ENCODE measurements around the gene CHD6.

Gene CHD6

DNA sequence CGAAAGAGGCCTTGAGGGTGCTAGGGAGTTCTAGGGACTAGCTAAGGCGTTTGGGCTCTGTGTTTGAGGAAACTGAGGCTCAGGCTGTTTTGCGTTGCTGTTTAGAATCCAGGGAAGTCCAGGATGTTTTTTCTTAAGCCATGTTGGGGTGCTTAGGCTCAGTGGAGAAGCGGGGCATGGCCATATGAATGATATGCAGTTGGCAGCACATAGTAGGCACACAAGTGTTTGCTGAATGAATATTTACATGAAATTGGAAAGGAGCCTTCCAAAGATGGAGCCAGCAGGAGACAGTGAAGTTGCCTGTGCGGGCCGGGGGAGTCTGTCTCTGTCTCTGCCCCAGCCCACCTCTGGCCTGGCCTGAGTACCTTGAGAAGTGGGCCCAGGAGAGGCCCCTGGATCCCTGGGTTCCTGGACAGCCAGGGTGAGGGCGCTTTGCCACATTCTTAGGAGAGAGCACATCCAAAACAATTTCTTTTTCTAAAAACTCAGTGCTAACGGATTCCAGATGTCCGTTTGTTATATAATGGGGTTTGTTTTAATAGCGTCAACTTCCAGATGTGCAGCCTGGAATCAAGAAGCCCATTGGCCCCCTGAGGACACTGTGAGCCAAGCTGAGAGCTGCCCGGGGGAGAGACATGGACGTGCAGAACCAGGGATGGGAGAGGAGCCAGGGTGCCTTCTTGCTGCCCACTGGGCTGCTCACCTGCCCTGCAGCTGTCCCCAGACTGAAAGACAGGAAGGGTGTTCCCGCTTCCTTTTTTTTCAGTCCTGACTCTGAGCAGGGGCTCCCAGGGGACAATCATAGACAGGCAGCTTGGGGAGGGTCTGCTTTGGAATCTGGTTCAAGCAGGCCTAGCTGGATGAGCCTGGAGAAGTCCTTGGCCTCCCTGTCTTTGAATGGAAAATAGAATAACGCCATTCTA, 231.4 kb downstream of the CHD6 start:
- no peak overlapping the region for H2BK5ac ChIP-seq (ENCODE audit: low read depth, low read length, poor library complexity, severe bottlenecking)
- H3K27me3 ChIP-seq (ENCODE audit: control insufficient read depth in 1 of 2, insufficient read depth in 1 of 2, low read length in 2 of 2) = peaks cover 16 to 41% of the 10 kb centered on the region in 2 experiments
- no peak overlapping the region for H2BK12ac ChIP-seq (ENCODE audit: low read length in 2 of 2)
- H3K36me3 ChIP-seq (ENCODE audit: control insufficient read depth in 1 of 2, insufficient read depth in 2 of 2, low read depth in 1 of 2, low read length in 2 of 2) = no peaks in the 10 kb centered on the region
- H4K8ac ChIP-seq (ENCODE audit: low read length) = no peak overlapping the region
- no peak overlapping the region for H2AFZ ChIP-seq (ENCODE audit: low read depth, low read length)
- H3K4ac ChIP-seq (ENCODE audit: low read depth in 1 of 2, low read length in 2 of 2) = no peak overlapping the region
- no peak overlapping the region for H2BK15ac ChIP-seq (ENCODE audit: low read depth, poor library complexity, severe bottlenecking)
- no peaks in the 10 kb centered on the region for H3K79me1 ChIP-seq (replicated peaks; ENCODE audit: low read length, poor library complexity, severe bottlenecking)
- H3K14ac ChIP-seq (ENCODE audit: low read length in 2 of 2) = no peak overlapping the region
- no peak overlapping the region for H3K23ac ChIP-seq (ENCODE audit: low read length in 2 of 2)
- no peak overlapping the region for H4K91ac ChIP-seq (ENCODE audit: low read length)
- no peak overlapping the region for H2AK5ac ChIP-seq (ENCODE audit: low read length, severe bottlenecking)
- H3K4me3 ChIP-seq (ENCODE audit: insufficient read depth in 1 of 2, low read depth in 1 of 2, low read length in 2 of 2) = no peak overlapping the region
- H3K4me2 ChIP-seq (ENCODE audit: low read length, poor library complexity, severe bottlenecking) = no peak overlapping the region
- no peak overlapping the region for H2BK120ac ChIP-seq (ENCODE audit: low read depth, low read length)
- no peak for DNase-seq
- H3K9ac ChIP-seq (ENCODE audit: low read length) = no peak overlapping the region
- peaks cover 2% of the 10 kb centered on the region for H3K4me1 ChIP-seq (ENCODE audit: control insufficient read depth, insufficient read depth, low read depth, low read length)
- H3K9me3 ChIP-seq (ENCODE audit: control insufficient read depth, low read length) = no peaks in the 10 kb centered on the region
- WGBS = 82% methylated on average over 13 of the region's 14 CpGs
- no peak overlapping the region for H3K18ac ChIP-seq (ENCODE audit: low read depth in 1 of 2, low read length in 2 of 2)
- no peak overlapping the region for H3K27ac ChIP-seq (ENCODE audit: low read length, poor library complexity, severe bottlenecking)

DNA sequence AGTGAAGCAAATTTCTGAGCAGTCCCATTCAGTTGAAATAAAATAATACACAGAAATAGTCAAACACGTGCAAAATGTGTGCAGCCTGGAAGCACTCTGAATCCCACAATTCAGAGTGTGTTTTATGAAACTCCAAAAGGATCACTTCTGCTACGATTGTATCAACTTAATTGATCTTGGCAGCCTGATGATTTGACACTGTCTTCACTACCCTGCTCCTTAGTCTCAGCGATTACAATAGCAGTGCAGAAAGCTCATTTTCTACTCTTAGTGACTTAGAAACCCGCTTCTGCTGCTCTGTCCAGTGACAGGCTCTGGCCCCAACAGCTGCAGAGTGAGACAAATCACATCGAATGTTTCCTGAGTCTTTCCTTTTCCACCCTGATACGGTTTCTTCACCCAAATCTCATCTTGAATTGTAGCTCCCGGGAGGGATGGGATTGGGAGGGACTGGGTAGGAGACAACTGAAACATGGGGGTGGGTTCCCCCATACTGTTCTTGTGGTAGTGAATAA, 235.3 kb downstream of the CHD6 start:
- H3K27ac ChIP-seq (ENCODE audit: low read length, poor library complexity, severe bottlenecking) = no peak overlapping the region
- H3K14ac ChIP-seq (ENCODE audit: low read length in 2 of 2) = no peak overlapping the region
- no peaks in the 10 kb centered on the region for H3K9me3 ChIP-seq (ENCODE audit: control insufficient read depth, low read length)
- no peaks in the 10 kb centered on the region for H3K79me1 ChIP-seq (replicated peaks; ENCODE audit: low read length, poor library complexity, severe bottlenecking)
- H3K18ac ChIP-seq (ENCODE audit: low read depth in 1 of 2, low read length in 2 of 2) = no peak overlapping the region
- H2BK120ac ChIP-seq (ENCODE audit: low read depth, low read length) = no peak overlapping the region
- no peak overlapping the region for H3K4ac ChIP-seq (ENCODE audit: low read depth in 1 of 2, low read length in 2 of 2)
- WGBS = 75% methylated on average over 5 of the region's 7 CpGs
- no peak overlapping the region for H2AK5ac ChIP-seq (ENCODE audit: low read length, severe bottlenecking)
- peaks cover 25 to 58% of the 10 kb centered on the region in 2 experiments for H3K27me3 ChIP-seq (ENCODE audit: control insufficient read depth in 1 of 2, insufficient read depth in 1 of 2, low read length in 2 of 2)
- no peak overlapping the region for H4K8ac ChIP-seq (ENCODE audit: low read length)
- H3K4me2 ChIP-seq (ENCODE audit: low read length, poor library complexity, severe bottlenecking) = no peak overlapping the region
- peak overlapping the region; percentile 61 for H3K9ac ChIP-seq (ENCODE audit: low read length)
- no peak for DNase-seq
- H2AFZ ChIP-seq (ENCODE audit: low read depth, low read length) = no peak overlapping the region
- no peak overlapping the region for H3K23ac ChIP-seq (ENCODE audit: low read length in 2 of 2)
- no peaks in the 10 kb centered on the region for H3K36me3 ChIP-seq (ENCODE audit: control insufficient read depth in 1 of 2, insufficient read depth in 2 of 2, low read depth in 1 of 2, low read length in 2 of 2)
- H2BK15ac ChIP-seq (ENCODE audit: low read depth, poor library complexity, severe bottlenecking) = no peak overlapping the region
- H3K4me1 ChIP-seq (ENCODE audit: control insufficient read depth, insufficient read depth, low read depth, low read length) = peaks cover 2% of the 10 kb centered on the region
- no peak overlapping the region for H4K91ac ChIP-seq (ENCODE audit: low read length)
- no peak overlapping the region for H2BK12ac ChIP-seq (ENCODE audit: low read length in 2 of 2)
- no peak overlapping the region for H2BK5ac ChIP-seq (ENCODE audit: low read depth, low read length, poor library complexity, severe bottlenecking)
- H3K4me3 ChIP-seq (ENCODE audit: insufficient read depth in 1 of 2, low read depth in 1 of 2, low read length in 2 of 2) = peak overlapping the region in 1 of 2 experiments; percentile 72

DNA sequence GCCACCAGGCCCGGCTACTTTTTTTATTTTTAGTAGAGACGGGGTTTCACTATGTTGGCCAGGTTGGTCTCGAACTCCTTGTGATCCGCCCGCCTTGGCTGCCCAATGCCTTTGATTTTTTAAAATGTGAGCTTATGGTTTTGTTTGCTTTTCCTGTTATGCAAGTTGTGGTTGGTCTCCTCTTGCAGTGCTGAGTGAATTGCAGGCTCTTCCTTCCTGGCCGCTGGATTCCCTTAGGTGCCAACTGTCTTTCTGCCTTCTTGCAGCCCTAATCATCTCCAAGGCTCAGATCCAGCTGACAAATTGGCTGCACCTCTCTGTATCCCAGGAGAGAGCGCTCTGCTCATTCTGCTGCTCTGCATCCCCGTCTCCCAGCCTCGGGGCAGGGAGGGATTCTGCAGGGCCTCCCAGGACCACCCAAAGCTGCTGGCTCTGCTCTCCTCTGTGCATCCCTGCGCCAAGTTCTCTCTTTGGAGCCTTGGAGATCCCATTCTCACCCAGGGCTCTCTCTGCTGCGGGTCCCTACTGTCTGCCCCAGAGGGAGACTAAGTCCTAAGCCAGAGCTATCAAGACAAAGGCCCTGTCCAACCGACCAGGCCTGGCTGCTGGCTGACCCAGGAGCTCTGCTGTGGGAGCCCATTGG, 237.5 kb downstream of the CHD6 start:
- H3K4me2 ChIP-seq (ENCODE audit: low read length, poor library complexity, severe bottlenecking) = no peak overlapping the region
- no peak overlapping the region for H3K27ac ChIP-seq (ENCODE audit: low read length, poor library complexity, severe bottlenecking)
- no peak overlapping the region for H2BK12ac ChIP-seq (ENCODE audit: low read length in 2 of 2)
- H3K9ac ChIP-seq (ENCODE audit: low read length) = no peak overlapping the region
- 90% methylated on average over 12 of the region's 12 CpGs for WGBS
- H2BK5ac ChIP-seq (ENCODE audit: low read depth, low read length, poor library complexity, severe bottlenecking) = no peak overlapping the region
- no peak overlapping the region for H3K4ac ChIP-seq (ENCODE audit: low read depth in 1 of 2, low read length in 2 of 2)
- no peak overlapping the region for H3K4me3 ChIP-seq (ENCODE audit: insufficient read depth in 1 of 2, low read depth in 1 of 2, low read length in 2 of 2)
- no peaks in the 10 kb centered on the region for H3K4me1 ChIP-seq (ENCODE audit: control insufficient read depth, insufficient read depth, low read depth, low read length)
- no peak overlapping the region for H2AK5ac ChIP-seq (ENCODE audit: low read length, severe bottlenecking)
- no peaks in the 10 kb centered on the region for H3K36me3 ChIP-seq (ENCODE audit: control insufficient read depth in 1 of 2, insufficient read depth in 2 of 2, low read depth in 1 of 2, low read length in 2 of 2)
- H4K91ac ChIP-seq (ENCODE audit: low read length) = no peak overlapping the region
- DNase-seq = no peak
- H3K23ac ChIP-seq (ENCODE audit: low read length in 2 of 2) = no peak overlapping the region
- H3K79me1 ChIP-seq (replicated peaks; ENCODE audit: low read length, poor library complexity, severe bottlenecking) = no peaks in the 10 kb centered on the region
- H2BK120ac ChIP-seq (ENCODE audit: low read depth, low read length) = no peak overlapping the region
- H2BK15ac ChIP-seq (ENCODE audit: low read depth, poor library complexity, severe bottlenecking) = no peak overlapping the region
- H2AFZ ChIP-seq (ENCODE audit: low read depth, low read length) = no peak overlapping the region
- H3K9me3 ChIP-seq (ENCODE audit: control insufficient read depth, low read length) = no peaks in the 10 kb centered on the region
- H3K14ac ChIP-seq (ENCODE audit: low read length in 2 of 2) = no peak overlapping the region
- no peak overlapping the region for H3K18ac ChIP-seq (ENCODE audit: low read depth in 1 of 2, low read length in 2 of 2)
- H3K27me3 ChIP-seq (ENCODE audit: control insufficient read depth in 1 of 2, insufficient read depth in 1 of 2, low read length in 2 of 2) = peaks cover 30 to 67% of the 10 kb centered on the region in 2 experiments
- H4K8ac ChIP-seq (ENCODE audit: low read length) = no peak overlapping the region

DNA sequence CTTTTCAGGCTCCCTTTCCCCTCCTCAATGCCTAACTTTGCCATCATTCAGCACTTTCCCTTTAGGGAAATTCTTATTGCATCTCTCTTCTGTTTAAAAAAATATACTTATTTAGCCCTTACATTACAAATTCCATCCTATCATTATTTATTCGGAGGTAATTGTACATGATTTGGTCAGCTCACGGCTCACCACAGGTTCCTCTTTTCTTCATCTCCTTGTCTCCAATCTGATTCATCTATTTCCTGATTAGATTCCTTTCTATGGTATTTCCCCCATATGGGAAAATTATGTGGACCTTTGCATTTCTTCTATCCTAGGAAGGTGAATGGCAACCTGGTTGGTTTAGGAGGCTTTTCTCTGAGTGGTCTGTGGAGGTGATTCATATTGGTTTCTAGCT, 238.6 kb downstream of the CHD6 start:
- no peaks in the 10 kb centered on the region for H3K4me1 ChIP-seq (ENCODE audit: control insufficient read depth, insufficient read depth, low read depth, low read length)
- H3K4ac ChIP-seq (ENCODE audit: low read depth in 1 of 2, low read length in 2 of 2) = no peak overlapping the region
- H3K18ac ChIP-seq (ENCODE audit: low read depth in 1 of 2, low read length in 2 of 2) = no peak overlapping the region
- H3K4me3 ChIP-seq (ENCODE audit: insufficient read depth in 1 of 2, low read depth in 1 of 2, low read length in 2 of 2) = no peak overlapping the region
- no peak overlapping the region for H3K4me2 ChIP-seq (ENCODE audit: low read length, poor library complexity, severe bottlenecking)
- no peak overlapping the region for H3K27ac ChIP-seq (ENCODE audit: low read length, poor library complexity, severe bottlenecking)
- whole genome bisulfite sequencing = 89% methylated on average over 2 of the region's 2 CpGs
- H2BK5ac ChIP-seq (ENCODE audit: low read depth, low read length, poor library complexity, severe bottlenecking) = no peak overlapping the region
- no peaks in the 10 kb centered on the region for H3K36me3 ChIP-seq (ENCODE audit: control insufficient read depth in 1 of 2, insufficient read depth in 2 of 2, low read depth in 1 of 2, low read length in 2 of 2)
- H3K9ac ChIP-seq (ENCODE audit: low read length) = no peak overlapping the region
- H4K8ac ChIP-seq (ENCODE audit: low read length) = no peak overlapping the region
- DNase-seq = no peak
- H4K91ac ChIP-seq (ENCODE audit: low read length) = no peak overlapping the region
- H3K9me3 ChIP-seq (ENCODE audit: control insufficient read depth, low read length) = no peaks in the 10 kb centered on the region
- H2BK12ac ChIP-seq (ENCODE audit: low read length in 2 of 2) = no peak overlapping the region
- no peak overlapping the region for H2AFZ ChIP-seq (ENCODE audit: low read depth, low read length)
- H3K79me1 ChIP-seq (replicated peaks; ENCODE audit: low read length, poor library complexity, severe bottlenecking) = no peaks in the 10 kb centered on the region
- H2BK120ac ChIP-seq (ENCODE audit: low read depth, low read length) = no peak overlapping the region
- H3K14ac ChIP-seq (ENCODE audit: low read length in 2 of 2) = no peak overlapping the region
- H3K23ac ChIP-seq (ENCODE audit: low read length in 2 of 2) = no peak overlapping the region
- H2BK15ac ChIP-seq (ENCODE audit: low read depth, poor library complexity, severe bottlenecking) = no peak overlapping the region
- H3K27me3 ChIP-seq (ENCODE audit: control insufficient read depth in 1 of 2, insufficient read depth in 1 of 2, low read length in 2 of 2) = peaks cover 41 to 75% of the 10 kb centered on the region in 2 experiments
- H2AK5ac ChIP-seq (ENCODE audit: low read length, severe bottlenecking) = no peak overlapping the region
